Stimulated activated CD4-positive, alpha-beta T cell treated with anti-CD3 and anti-CD28 coated beads, TNF-alpha, amount 100 ng/mL, for 4 hours (primary cell): ENCODE results near the gene ADAMTS4.

Source experiments
- DNase-seq, 3 experiments: peaks; one replicate each; pipeline ENCODE4 v3.0.0-alpha.2; 2020; ENCODE audit warnings: low read depth in 3 of 3

Gene ADAMTS4

GRCh38 chr1:161172776-161173376, 26.0 kb downstream of the ADAMTS4 start:
- DNase-seq = no peak

- DNase-seq = no peak
Measured at GRCh38 chr1:161172349-161172748, 26.5 kb downstream of the ADAMTS4 start.

- no peak for DNase-seq
Measured at GRCh38 chr1:161171696-161172095, 27.2 kb downstream of the ADAMTS4 start.

GRCh38 chr1:161171191-161171590, 27.7 kb downstream of the ADAMTS4 start:
- no peak for DNase-seq

GRCh38 chr1:161168906-161169305, 29.9 kb downstream of the ADAMTS4 start:
- DNase-seq = no peak

- no peak for DNase-seq
Measured at GRCh38 chr1:161166669-161167548, 31.9 kb downstream of the ADAMTS4 start.

GRCh38 chr1:161165742-161166668, 32.8 kb downstream of the ADAMTS4 start, which contains the start of gene PPOX:
Gene PPOX (plus strand): TSS chr1:161166426. CDS start chr1:161166848, 422 bp downstream.
- peak; percentile 65 to 82 (median 77) for DNase-seq

GRCh38 chr1:161164901-161165610, 33.8 kb downstream of the ADAMTS4 start:
- no peak for DNase-seq

GRCh38 chr1:161163793-161164192, 35.1 kb downstream of the ADAMTS4 start:
- DNase-seq = no peak

GRCh38 chr1:161162806-161163205, 36.0 kb downstream of the ADAMTS4 start:
- DNase-seq = no peak

- no peak for DNase-seq
Measured at GRCh38 chr1:161162052-161162451, 36.8 kb downstream of the ADAMTS4 start.

- DNase-seq = no peak
Measured at GRCh38 chr1:161161652-161162051, 37.2 kb downstream of the ADAMTS4 start.

GRCh38 chr1:161160671-161161145, 38.1 kb downstream of the ADAMTS4 start:
- DNase-seq = no peak

GRCh38 chr1:161159913-161160243, 39.0 kb downstream of the ADAMTS4 start:
- no peak for DNase-seq

- DNase-seq = peak; percentile 85 to 87 (median 87)
Measured at GRCh38 chr1:161159087-161159912, 39.6 kb downstream of the ADAMTS4 start, which contains the start of gene USP21. Gene USP21 (plus strand): TSS chr1:161159500. CDS start chr1:161160641, 1,141 bp downstream.

- no peak for DNase-seq
Measured at GRCh38 chr1:161158316-161159010, 40.4 kb downstream of the ADAMTS4 start.

- no peak for DNase-seq
Measured at GRCh38 chr1:161157867-161158266, 41.0 kb downstream of the ADAMTS4 start.

- peak; percentile 59 to 66 (median 61) for DNase-seq
Measured at GRCh38 chr1:161153682-161154337, 45.0 kb downstream of the ADAMTS4 start, which contains the start of gene UFC1. Gene UFC1 (plus strand): TSS chr1:161153978. CDS start chr1:161153998, 20 bp downstream.

- no peak for DNase-seq
Measured at GRCh38 chr1:161153176-161153575, 45.7 kb downstream of the ADAMTS4 start.
